MM.1S (cell line): ENCODE measurements around the gene RILPL1.
"Not testable (repeated sequence)": the region's sequence is repeated elsewhere in the genome, so short reads cannot be mapped to it uniquely, and the experiment has no call there.

ENCODE experiments used
- DNase-seq: peaks from one replicate; pipeline ENCODE4 v3.0.0-alpha.2; 2015
- H2AFZ ChIP-seq: fragments of 300-600 bp; sonication (generic); 2 replicates; pipeline ENCODE4 v1.6.0; 2016; ENCODE audit warnings: antibody characterized with exemption, low read length
- H3F3A ChIP-seq: fragments of 300-600 bp; sonication (generic); 2 replicates; pipeline ENCODE4 v1.6.1; 2016; ENCODE audit warnings: mild to moderate bottlenecking, antibody characterized with exemption, low read length, moderate library complexity, mixed read lengths; ENCODE audit not compliant: insufficient read depth
- H3K27ac ChIP-seq: fragments of 300-600 bp; sonication (generic); 2 replicates; pipeline ENCODE4 v1.5.1; 2016; ENCODE audit warnings: mild to moderate bottlenecking, low read length
- H3K27me3 ChIP-seq: fragments of 300-600 bp; sonication (generic); replicated peaks from 2 replicates; pipeline ENCODE4 v1.6.0; 2016; ENCODE audit warnings: low read length; ENCODE audit not compliant: insufficient read depth
- H3K36me3 ChIP-seq: fragments of 300-600 bp; sonication (generic); replicated peaks from 2 replicates; pipeline ENCODE4 v1.6.1; 2016; ENCODE audit warnings: mild to moderate bottlenecking, low read length, mixed read lengths; ENCODE audit not compliant: insufficient read depth
- H3K4me1 ChIP-seq: fragments of 300-600 bp; sonication (generic); 2 replicates; pipeline ENCODE4 v1.6.1; 2016; ENCODE audit warnings: low read length, mixed read lengths
- H3K4me2 ChIP-seq: fragments of 300-600 bp; sonication (generic); 2 replicates; pipeline ENCODE4 v1.6.0; 2016; ENCODE audit warnings: low read depth, low read length
- H3K4me3 ChIP-seq: fragments of 300-600 bp; sonication (generic); 2 replicates; pipeline ENCODE4 v1.5.1; 2016; ENCODE audit warnings: low read length, mixed read lengths
- H3K79me2 ChIP-seq: fragments of 300-600 bp; sonication (generic); 2 replicates; pipeline ENCODE4 v1.6.1; 2016; ENCODE audit warnings: mixed run types, low read length, mixed read lengths
- H3K9ac ChIP-seq: fragments of 300-600 bp; sonication (generic); 2 replicates; pipeline ENCODE4 v1.6.1; 2016; ENCODE audit warnings: low read length, mixed read lengths
- H3K9me2 ChIP-seq: fragments of 300-600 bp; sonication (generic); replicated peaks from 2 replicates; pipeline ENCODE4 v1.6.1; 2016; ENCODE audit warnings: mild to moderate bottlenecking, low read length, mixed read lengths; ENCODE audit not compliant: insufficient read depth
- H3K9me3 ChIP-seq: fragments of 300-600 bp; sonication (generic); replicated peaks from 2 replicates; pipeline ENCODE4 v1.6.1; 2016; ENCODE audit warnings: mild to moderate bottlenecking, low read length, mixed read lengths; ENCODE audit not compliant: insufficient read depth
- H4K20me1 ChIP-seq: fragments of 300-600 bp; sonication (generic); 2 replicates; pipeline ENCODE4 v1.6.1; 2016; ENCODE audit warnings: mild to moderate bottlenecking, low read length, moderate library complexity, mixed read lengths; ENCODE audit not compliant: insufficient read depth
- EZH2 ChIP-seq: fragments of 300-600 bp; sonication (generic); optimal IDR thresholded peaks from 2 replicates; pipeline ENCODE3; 2017; ENCODE audit warnings: low read depth, mild to moderate bottlenecking, antibody characterized with exemption, low read length, mixed read lengths
- EZH2phosphoT487 ChIP-seq: fragments of 300-600 bp; sonication (generic); IDR thresholded peaks from 2 replicates; pipeline ENCODE4 v1.6.1; 2018; ENCODE audit warnings: antibody characterized with exemption, low read length
- TF ChIP-seq, protein P1 (sequence below): fragments of 300-600 bp; sonication (generic); IDR thresholded peaks from 2 replicates; pipeline ENCODE4 v1.5.1; 2016; ENCODE audit warnings: antibody characterized with exemption, low read length, mixed read lengths

RILPL1 gene

DNA sequence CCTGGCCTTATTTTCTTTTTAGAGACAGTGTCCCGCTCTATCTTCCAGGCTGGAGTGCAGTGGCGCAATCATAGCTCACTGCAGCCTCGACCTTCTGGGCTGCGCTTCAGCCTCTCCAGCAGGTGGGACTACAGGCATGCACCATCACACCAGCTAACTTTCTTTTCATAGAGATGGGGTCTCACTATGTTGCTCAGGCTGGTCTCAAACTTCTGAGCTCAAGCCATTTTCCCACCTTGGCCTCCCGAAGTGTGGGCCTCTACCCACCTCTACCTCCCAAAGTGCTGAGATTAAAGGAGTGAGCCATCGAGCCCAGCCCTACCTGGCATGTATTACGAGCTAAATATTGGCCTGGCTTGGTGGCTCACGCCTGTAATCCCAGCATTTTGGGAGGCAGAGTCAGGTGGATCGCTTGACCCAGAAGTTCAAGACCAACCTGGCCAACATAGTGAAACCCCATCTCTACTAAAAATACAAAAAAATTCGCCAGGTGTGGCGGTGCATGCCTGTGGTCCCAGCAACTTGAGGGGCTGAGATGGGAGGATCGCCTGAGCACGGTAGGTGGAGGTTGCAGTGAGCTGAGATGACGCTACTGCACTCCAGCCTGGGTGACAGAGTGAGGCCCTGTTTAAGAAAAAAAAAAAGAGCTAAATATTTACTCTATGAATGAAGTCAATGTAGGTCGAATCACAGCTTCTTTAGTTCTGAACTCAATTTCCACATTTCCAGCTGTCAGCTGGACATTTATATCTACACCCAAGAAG lies 7.6 kb upstream of the RILPL1 start:
- no peak overlapping the region for H3K9ac ChIP-seq
- no peaks in the 10 kb centered on the region for H3K79me2 ChIP-seq
- no peaks in the 10 kb centered on the region for H3K27me3 ChIP-seq
- no peak overlapping the region for H2AFZ ChIP-seq
- H3F3A ChIP-seq, result no peaks in the 10 kb centered on the region
- H3K9me2 ChIP-seq, result no peaks in the 10 kb centered on the region
- TF ChIP-seq EZH2phosphoT487, result no peak
- TF ChIP-seq, protein P1, sequence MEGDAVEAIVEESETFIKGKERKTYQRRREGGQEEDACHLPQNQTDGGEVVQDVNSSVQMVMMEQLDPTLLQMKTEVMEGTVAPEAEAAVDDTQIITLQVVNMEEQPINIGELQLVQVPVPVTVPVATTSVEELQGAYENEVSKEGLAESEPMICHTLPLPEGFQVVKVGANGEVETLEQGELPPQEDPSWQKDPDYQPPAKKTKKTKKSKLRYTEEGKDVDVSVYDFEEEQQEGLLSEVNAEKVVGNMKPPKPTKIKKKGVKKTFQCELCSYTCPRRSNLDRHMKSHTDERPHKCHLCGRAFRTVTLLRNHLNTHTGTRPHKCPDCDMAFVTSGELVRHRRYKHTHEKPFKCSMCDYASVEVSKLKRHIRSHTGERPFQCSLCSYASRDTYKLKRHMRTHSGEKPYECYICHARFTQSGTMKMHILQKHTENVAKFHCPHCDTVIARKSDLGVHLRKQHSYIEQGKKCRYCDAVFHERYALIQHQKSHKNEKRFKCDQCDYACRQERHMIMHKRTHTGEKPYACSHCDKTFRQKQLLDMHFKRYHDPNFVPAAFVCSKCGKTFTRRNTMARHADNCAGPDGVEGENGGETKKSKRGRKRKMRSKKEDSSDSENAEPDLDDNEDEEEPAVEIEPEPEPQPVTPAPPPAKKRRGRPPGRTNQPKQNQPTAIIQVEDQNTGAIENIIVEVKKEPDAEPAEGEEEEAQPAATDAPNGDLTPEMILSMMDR, result no peak
- TF ChIP-seq EZH2, result no peak
- H3K36me3 ChIP-seq, result no peaks in the 10 kb centered on the region
- no peaks in the 10 kb centered on the region for H4K20me1 ChIP-seq
- H3K4me1 ChIP-seq, result no peaks in the 10 kb centered on the region
- no peak overlapping the region for H3K4me3 ChIP-seq
- H3K4me2 ChIP-seq, result no peak overlapping the region
- no peak overlapping the region for H3K27ac ChIP-seq
- no peaks in the 10 kb centered on the region for H3K9me3 ChIP-seq
- DNase-seq, result no peak

DNA sequence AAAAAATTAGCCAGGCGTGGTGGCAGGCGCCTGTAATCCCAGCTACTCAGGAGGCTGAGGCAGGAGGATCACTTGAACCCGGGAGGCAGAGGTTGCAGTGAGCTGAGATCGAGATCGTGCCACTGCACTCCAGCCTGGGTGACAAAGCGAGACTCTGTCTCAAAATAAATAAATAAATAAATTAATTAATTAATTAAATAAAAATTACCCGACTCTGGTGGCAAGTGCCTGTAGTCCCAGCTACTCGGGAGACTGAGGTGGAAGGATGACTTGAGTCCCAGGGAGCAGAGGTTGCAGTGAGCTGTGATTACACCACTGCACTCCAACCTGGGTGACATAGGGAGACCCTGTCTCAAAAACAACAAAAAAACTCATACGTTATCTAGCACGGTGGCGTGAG lies 2.4 kb upstream of the RILPL1 start:
- H3K27me3 ChIP-seq, H3K9me2 ChIP-seq, H3K27ac ChIP-seq, H3K4me2 ChIP-seq, H3F3A ChIP-seq, H2AFZ ChIP-seq, DNase-seq, H3K9ac ChIP-seq, H3K4me3 ChIP-seq, H3K9me3 ChIP-seq, H4K20me1 ChIP-seq, H3K79me2 ChIP-seq, H3K36me3 ChIP-seq: not testable (repeated sequence)
- peaks cover 12% of the 10 kb centered on the region for H3K4me1 ChIP-seq

DNA sequence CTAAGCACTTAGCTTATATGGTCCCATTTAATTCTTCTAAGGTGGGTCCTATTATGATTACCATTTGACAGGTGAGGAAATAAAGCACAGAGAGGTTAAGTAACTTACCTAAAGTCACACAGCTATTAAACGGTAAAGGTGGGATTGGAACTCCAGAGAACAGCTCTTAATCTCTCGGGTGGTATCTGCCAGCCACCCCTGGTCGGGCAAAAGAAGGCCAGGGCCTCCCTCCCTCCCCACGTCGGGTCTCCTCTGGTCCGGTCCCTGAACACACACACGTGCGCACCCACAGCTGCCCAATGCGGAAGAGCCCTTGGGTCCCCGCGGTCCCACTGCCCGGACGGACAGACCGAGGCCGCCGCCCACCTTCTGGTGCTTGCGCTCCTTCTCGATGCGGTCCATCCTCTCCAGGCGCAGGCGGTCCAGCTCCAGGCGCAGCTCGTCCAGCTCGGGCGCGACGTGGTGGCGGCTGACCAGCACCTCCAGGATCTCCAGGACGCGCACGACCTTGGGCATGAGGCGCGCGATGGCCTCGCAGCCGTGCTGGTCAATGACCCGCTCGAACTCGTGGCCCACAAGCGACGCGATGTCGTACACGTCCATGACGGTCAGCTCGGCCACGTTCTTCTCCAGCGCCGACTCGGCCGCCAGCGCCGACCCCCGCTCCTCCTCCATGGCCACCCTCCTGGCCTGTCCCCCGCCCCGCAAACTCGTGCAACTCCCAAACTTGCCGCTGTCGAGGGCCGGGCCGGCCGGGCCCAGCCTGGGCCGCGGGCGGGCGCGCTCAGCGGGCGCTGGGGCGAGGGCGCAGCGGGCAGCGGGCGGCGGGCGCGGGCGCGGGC lies 490 bp downstream of the RILPL1 start:
- Histone ChIP-seq H3K9me2 (no peaks in the 10 kb centered on the region), H3K4me3 (peak overlapping the region; percentile 29; the same call in 1 of the 2 replicates), H3K9me3 (no peaks in the 10 kb centered on the region), H3K4me1 (peaks cover 12% of the 10 kb centered on the region), H3K27ac (no peak overlapping the region), H3K9ac (no peak overlapping the region), H3F3A (peaks cover 7% of the 10 kb centered on the region; the same call in 1 of the 2 replicates), H3K4me2 (peak overlapping the region; percentile 60; the same call in 1 of the 2 replicates), H3K79me2 (no peaks in the 10 kb centered on the region), H2AFZ (peak overlapping the region; percentile 58; the same call in 1 of the 2 replicates), H3K27me3 (no peaks in the 10 kb centered on the region), H3K36me3 (no peaks in the 10 kb centered on the region), H4K20me1 (no peaks in the 10 kb centered on the region)
- no peak for TF ChIP-seq EZH2phosphoT487
- TF ChIP-seq EZH2, result no peak
- TF ChIP-seq, protein P1, result no peak
- DNase-seq, result no peak
